Measurements from ENCODE around the gene TIMP4. TPM values are rescaled to one million over a fixed set of nuclear protein-coding genes. Genes with fewer than 3 reads are reported as not detected.

Gene TIMP4
- total and polyA plus RNA-seq, 2 of the 4 experiments (the other 2 are of a cell fraction) = 0.39 to 0.54 TPM

DNA sequence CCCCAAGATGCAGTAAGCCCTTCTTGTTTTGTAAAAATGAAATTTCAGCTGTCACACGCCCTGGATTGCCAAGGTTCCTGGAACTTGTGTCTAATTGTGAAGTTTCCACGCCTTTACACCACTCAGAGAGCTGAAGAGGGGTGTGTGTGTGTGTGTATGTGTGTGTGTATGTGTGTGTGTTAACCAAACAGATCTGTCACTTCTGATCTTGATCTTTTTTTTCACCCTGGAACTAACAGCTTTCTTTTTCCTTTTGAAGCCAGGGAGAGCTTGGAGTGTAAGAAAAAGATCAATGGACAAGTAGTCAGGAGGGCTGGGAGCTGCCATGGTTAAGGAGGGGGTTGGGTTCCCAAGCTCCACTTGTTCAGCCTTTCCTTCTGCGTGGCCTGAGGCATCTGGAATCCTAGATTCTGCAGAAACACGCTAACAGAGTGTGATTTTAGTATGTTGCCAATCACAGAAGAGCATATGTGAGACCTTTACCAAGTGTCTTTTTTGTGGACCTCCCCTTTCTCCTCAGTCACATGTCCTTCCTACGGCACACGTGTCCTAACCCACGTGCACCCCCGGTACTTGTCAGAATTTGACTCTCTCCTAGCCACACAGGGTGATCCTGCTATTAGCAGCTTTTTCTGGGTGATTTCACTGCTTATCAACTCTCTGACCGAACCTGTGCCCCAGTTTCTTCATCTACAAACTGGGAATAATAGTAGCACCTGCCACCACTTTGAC is 11.5 kb downstream of the TIMP4 start:
- in situ Hi-C loops (cut with MboI; ENCODE audit: low sequenced_read_pairs) (loop anchor here (25.0 kb wide), 1 partner anchor 740 kb away; no protein-coding TSS in a partner anchor), dilution Hi-C loops (cut with HindIII; ENCODE audit: low sequenced_read_pairs, unreplicated experiment) (no loop called here), intact Hi-C loops (cut with micrococcal nuclease) (no loop called here)
- TF ChIP-seq BHLHE40 (IDR thresholded peaks at IDR 0.05; ENCODE audit: low read depth, low read length) (no peak), NFE2L2 (IDR thresholded peaks at IDR 0.05; ENCODE audit: low read depth, low read length) (no peak), FOS (IDR thresholded peaks at IDR 0.05; ENCODE audit: low read depth, low read length) (no peak), POLR2A (IDR thresholded peaks at IDR 0.05; ENCODE audit: low read depth, low read length) (no peak), MXI1 (IDR thresholded peaks at IDR 0.05; ENCODE audit: borderline replicate concordance, low read depth, low read length) (no peak), CHD1 (IDR thresholded peaks at IDR 0.05; ENCODE audit: low read depth, low read length) (no peak), RFX5 (IDR thresholded peaks at IDR 0.05; ENCODE audit: low read depth, low read length) (no peak)
- TF ChIP-seq, protein P1, sequence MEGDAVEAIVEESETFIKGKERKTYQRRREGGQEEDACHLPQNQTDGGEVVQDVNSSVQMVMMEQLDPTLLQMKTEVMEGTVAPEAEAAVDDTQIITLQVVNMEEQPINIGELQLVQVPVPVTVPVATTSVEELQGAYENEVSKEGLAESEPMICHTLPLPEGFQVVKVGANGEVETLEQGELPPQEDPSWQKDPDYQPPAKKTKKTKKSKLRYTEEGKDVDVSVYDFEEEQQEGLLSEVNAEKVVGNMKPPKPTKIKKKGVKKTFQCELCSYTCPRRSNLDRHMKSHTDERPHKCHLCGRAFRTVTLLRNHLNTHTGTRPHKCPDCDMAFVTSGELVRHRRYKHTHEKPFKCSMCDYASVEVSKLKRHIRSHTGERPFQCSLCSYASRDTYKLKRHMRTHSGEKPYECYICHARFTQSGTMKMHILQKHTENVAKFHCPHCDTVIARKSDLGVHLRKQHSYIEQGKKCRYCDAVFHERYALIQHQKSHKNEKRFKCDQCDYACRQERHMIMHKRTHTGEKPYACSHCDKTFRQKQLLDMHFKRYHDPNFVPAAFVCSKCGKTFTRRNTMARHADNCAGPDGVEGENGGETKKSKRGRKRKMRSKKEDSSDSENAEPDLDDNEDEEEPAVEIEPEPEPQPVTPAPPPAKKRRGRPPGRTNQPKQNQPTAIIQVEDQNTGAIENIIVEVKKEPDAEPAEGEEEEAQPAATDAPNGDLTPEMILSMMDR (conservative IDR thresholded peaks at IDR 0.05; ENCODE audit: low read depth, low read length) = no peak
- Histone ChIP-seq H3K4me1 (ENCODE audit: control insufficient read depth, insufficient read depth, low read length) (peaks cover 4% of the 10 kb centered on the region), H3K9ac (ENCODE audit: low read depth, low read length) (no peak overlapping the region), H3K27ac (ENCODE audit: insufficient read depth, low read length) (no peak overlapping the region), H2AFZ (replicated peaks; ENCODE audit: low read length, poor library complexity) (no peak overlapping the region), H4K8ac (ENCODE audit: low read depth in 2 of 2, low read length in 2 of 2) (no peak overlapping the region), H2BK5ac (ENCODE audit: low read depth, low read length, poor library complexity, severe bottlenecking) (no peak overlapping the region), H3K36me3 (ENCODE audit: control insufficient read depth, insufficient read depth, low read length) (no peaks in the 10 kb centered on the region), H4K91ac (ENCODE audit: insufficient read depth, low read depth, low read length) (no peak overlapping the region), H3K27me3 (ENCODE audit: control insufficient read depth, insufficient read depth, low read length) (peaks cover 27% of the 10 kb centered on the region), H2BK120ac (ENCODE audit: low read depth, low read length) (no peak overlapping the region), H3K56ac (ENCODE audit: extremely low read depth, insufficient read depth, low read length) (no peak overlapping the region), H3K18ac (ENCODE audit: low read depth, low read length) (no peak overlapping the region), H3K23ac (ENCODE audit: low read depth, low read length) (no peak overlapping the region), H2BK15ac (ENCODE audit: low read depth, low read length) (no peak overlapping the region; the same call in 2 of the 3 replicates), H2AK5ac (ENCODE audit: low read depth, low read length) (no peak overlapping the region; the same call in 1 of the 2 replicates), H3K4ac (ENCODE audit: low read depth, low read length) (no peak overlapping the region), H2BK20ac (ENCODE audit: low read depth, low read length) (no peak overlapping the region), H4K20me1 (ENCODE audit: insufficient read depth, low read length) (no peaks in the 10 kb centered on the region), H3K4me3 (ENCODE audit: insufficient read depth, low read depth, low read length) (no peak overlapping the region), H3K9me3 (ENCODE audit: control insufficient read depth, insufficient read depth, low read length) (no peaks in the 10 kb centered on the region), H2AK9ac (replicated peaks; ENCODE audit: low read depth, low read length, poor library complexity) (no peak overlapping the region), H3K14ac (replicated peaks; ENCODE audit: low read depth, low read length) (no peak overlapping the region), H3K4me2 (ENCODE audit: low read depth, low read length) (no peak overlapping the region), H4K5ac (ENCODE audit: low read depth, low read length) (no peak overlapping the region), H3K79me1 (ENCODE audit: low read depth in 1 of 2, low read length in 2 of 2) (no peaks in the 10 kb centered on the region), H3K9me1 (ENCODE audit: insufficient read depth, low read length) (no peaks in the 10 kb centered on the region)
- ATAC-seq (ENCODE audit: low read depth) (no peak), DNase-seq (no peak)
- BruUV-seq (replicated peaks) = no TSS peak
- 72% methylated on average over 5 of the region's 9 CpGs; no CpG with 5 or more reads in 1 of the 2 experiments for WGBS, 2 experiments (ENCODE audit: extremely low coverage in 2 of 2, insufficient read length in 1 of 2)
- ChIA-PET CTCF (no interaction called here), POLR2A (ENCODE audit: unreplicated experiment) (no interaction called here)
